Measurements from ENCODE around the gene CLIP2. TPM values are rescaled to one million over a fixed set of nuclear protein-coding genes. Genes with fewer than 3 reads are reported as not detected.
"Not testable (repeated sequence)": the region's sequence is repeated elsewhere in the genome, so short reads cannot be mapped to it uniquely, and the experiment has no call there.

Gene CLIP2
- total RNA-seq, 4 donors from 2014 or later: 25.5 to 44.3 (median 37.1) TPM

GRCh38 chr7:74345970-74346369 lies 56.8 kb downstream of the CLIP2 start:
- DNase-seq (ENCODE audit: extremely low spot score): no peak
- TF ChIP-seq POLR2A (IDR thresholded peaks at IDR 0.05; ENCODE audit: low read depth): no peak
- no peak for TF ChIP-seq EP300 (IDR thresholded peaks at IDR 0.05)
- no peak for TF ChIP-seq POLR2AphosphoS5 (IDR thresholded peaks at IDR 0.05)
- intact Hi-C loops (cut with DNase I): no loop called here
- H3K27ac ChIP-seq (replicated peaks in 1 of 4): no peak overlapping the region
- H3K27me3 ChIP-seq: no peaks in the 10 kb centered on the region
- H3K4me1 ChIP-seq: no peaks in the 10 kb centered on the region
- H3K36me3 ChIP-seq: peaks cover 11 to 35% (median 17%) of the 10 kb centered on the region in 4 donors
- H3K9me3 ChIP-seq: no peaks in the 10 kb centered on the region
- WGBS: 96% methylated on average over 2 of the region's 2 CpGs
- H3K4me3 ChIP-seq: no peak overlapping the region

DNA sequence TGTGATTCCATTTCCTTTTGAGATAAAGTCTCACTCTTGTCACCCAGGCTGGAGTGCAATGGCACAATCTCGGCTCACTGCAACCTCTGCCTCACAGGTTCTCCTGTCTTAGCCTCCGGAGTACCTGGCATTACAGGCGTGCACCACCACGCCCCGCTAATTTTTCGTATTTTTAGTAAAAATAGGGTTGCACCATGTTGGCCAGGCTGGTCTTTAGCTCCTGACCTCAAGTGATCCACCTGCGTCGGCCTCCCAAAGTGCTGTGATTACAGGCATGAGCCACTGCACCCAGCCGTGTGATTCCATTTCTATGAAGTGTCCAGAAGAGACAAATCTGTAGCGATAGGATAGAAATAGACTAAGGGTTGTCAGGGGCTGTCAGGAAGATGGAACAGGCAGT lies 60.4 kb downstream of the CLIP2 start:
- no peak overlapping the region for H3K27ac ChIP-seq (replicated peaks in 1 of 4)
- WGBS: 98% methylated on average over 10 of the region's 10 CpGs
- H3K4me1 ChIP-seq: no peaks in the 10 kb centered on the region
- peaks cover 3 to 26% (median 19%) of the 10 kb centered on the region in 4 donors for H3K36me3 ChIP-seq
- no peak overlapping the region for H3K4me3 ChIP-seq
- no peak for TF ChIP-seq POLR2AphosphoS5 (IDR thresholded peaks at IDR 0.05)
- H3K9me3 ChIP-seq: no peaks in the 10 kb centered on the region
- no peak for DNase-seq (ENCODE audit: extremely low spot score)
- H3K27me3 ChIP-seq: no peaks in the 10 kb centered on the region
- intact Hi-C loops (cut with DNase I): no loop called here

- 100% methylated on average over 1 of the region's 1 CpG for WGBS
- TF ChIP-seq POLR2A (IDR thresholded peaks at IDR 0.05; ENCODE audit: low read depth): no peak
- TF ChIP-seq CTCF (IDR thresholded peaks at IDR 0.05): no peak
- no peak for TF ChIP-seq POLR2AphosphoS5 (IDR thresholded peaks at IDR 0.05)
- TF ChIP-seq EP300 (IDR thresholded peaks at IDR 0.05): no peak
- peaks cover 0 to 28% (median 21%) of the 10 kb centered on the region in 4 donors for H3K36me3 ChIP-seq
- H3K4me1 ChIP-seq: no peaks in the 10 kb centered on the region
- H3K27ac ChIP-seq (replicated peaks in 1 of 4): no peak overlapping the region
- DNase-seq (ENCODE audit: extremely low spot score): no peak
- intact Hi-C loops (cut with DNase I): no loop called here
- no peak overlapping the region for H3K4me3 ChIP-seq
- H3K9me3 ChIP-seq: peaks cover 0 to 1% (median 0%) of the 10 kb centered on the region in 4 donors
- no peaks in the 10 kb centered on the region for H3K27me3 ChIP-seq
These were observed 61.5 kb downstream of the CLIP2 start for GRCh38 chr7:74350751-74351150.

DNA sequence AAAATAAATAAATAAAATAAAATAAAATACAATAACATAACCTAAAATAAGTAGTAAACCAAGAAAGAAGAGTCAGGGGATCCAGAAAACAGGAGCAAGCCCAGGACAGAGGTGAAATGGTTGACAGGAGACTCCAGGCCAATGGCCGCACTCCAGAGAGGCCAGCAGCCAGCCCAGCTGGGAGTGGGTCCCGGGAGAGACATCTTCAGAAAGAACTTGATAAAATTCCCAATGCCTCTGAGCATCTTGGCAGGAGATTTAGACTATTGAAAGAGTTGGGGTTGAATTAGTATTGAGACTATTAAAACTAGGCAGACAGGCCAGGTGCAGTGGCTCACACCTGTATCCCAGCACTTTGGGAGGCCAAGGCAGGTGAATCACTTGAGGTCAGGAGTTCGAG lies 62.6 kb downstream of the CLIP2 start:
- no peak for TF ChIP-seq CTCF (IDR thresholded peaks at IDR 0.05)
- no peak for TF ChIP-seq POLR2AphosphoS5 (IDR thresholded peaks at IDR 0.05)
- TF ChIP-seq EP300 (IDR thresholded peaks at IDR 0.05): no peak
- TF ChIP-seq POLR2A (IDR thresholded peaks at IDR 0.05; ENCODE audit: low read depth): no peak
- no peaks in the 10 kb centered on the region for H3K27me3 ChIP-seq
- no peak for DNase-seq (ENCODE audit: extremely low spot score)
- H3K27ac ChIP-seq (replicated peaks in 1 of 4): no peak overlapping the region
- no peak overlapping the region for H3K4me3 ChIP-seq
- intact Hi-C loops (cut with DNase I): no loop called here
- H3K36me3 ChIP-seq: peaks cover 0 to 37% (median 28%) of the 10 kb centered on the region in 4 donors
- H3K4me1 ChIP-seq: no peaks in the 10 kb centered on the region
- WGBS: 89% methylated on average over 3 of the region's 3 CpGs
- peaks cover 0 to 12% (median 4%) of the 10 kb centered on the region in 4 donors for H3K9me3 ChIP-seq

DNA sequence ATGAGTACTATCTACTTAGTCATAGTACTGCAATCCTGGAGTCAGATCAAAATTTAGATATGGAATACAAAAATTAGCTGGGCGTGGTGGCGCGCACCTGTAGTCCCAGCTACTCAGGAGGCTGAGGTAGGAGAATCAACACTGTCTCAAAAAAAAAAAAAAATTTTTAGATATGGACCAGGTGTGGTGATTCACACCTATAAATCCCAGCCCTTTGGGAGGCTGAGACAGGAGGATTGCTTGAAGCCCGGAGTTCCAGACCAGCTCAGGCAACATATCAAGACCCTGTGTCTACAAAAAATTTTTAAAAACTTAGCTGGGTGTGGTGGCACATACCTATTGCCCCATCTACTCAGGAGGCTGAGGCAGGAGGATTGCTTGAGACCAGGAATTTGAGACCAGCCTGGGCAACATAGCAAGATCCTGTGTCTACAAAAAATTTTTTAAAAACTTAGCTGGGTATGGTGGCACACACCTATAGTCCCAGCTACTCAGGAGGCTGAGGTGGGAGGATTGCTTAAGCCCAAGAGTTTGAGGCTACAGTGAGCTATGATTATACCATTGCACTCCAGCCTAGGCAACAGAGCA lies 63.4 kb downstream of the CLIP2 start:
- H3K4me3 ChIP-seq; H3K4me1 ChIP-seq; H3K27ac ChIP-seq (replicated peaks in 1 of 4); intact Hi-C loops (cut with DNase I); DNase-seq (ENCODE audit: extremely low spot score); H3K27me3 ChIP-seq: not testable (repeated sequence)
- Histone ChIP-seq H3K36me3 (peaks cover 0 to 41% (median 33%) of the 10 kb centered on the region in 4 donors), H3K9me3 (peaks cover 0 to 13% (median 4%) of the 10 kb centered on the region in 4 donors)
- WGBS: 100% methylated on average over 4 of the region's 4 CpGs

- peaks cover 0 to 55% (median 33%) of the 10 kb centered on the region in 4 donors for H3K36me3 ChIP-seq
- TF ChIP-seq EP300 (IDR thresholded peaks at IDR 0.05) (no peak), POLR2A (IDR thresholded peaks at IDR 0.05; ENCODE audit: low read depth) (no peak), POLR2AphosphoS5 (IDR thresholded peaks at IDR 0.05) (no peak)
These were observed 64.8 kb downstream of the CLIP2 start for GRCh38 chr7:74354009-74354408.

More at GRCh38 chr7:74354009-74354408, 64.8 kb downstream of the CLIP2 start:
- H3K27ac ChIP-seq (replicated peaks in 1 of 4): no peak overlapping the region
- WGBS: 94% methylated on average over 6 of the region's 6 CpGs
- no peaks in the 10 kb centered on the region for H3K27me3 ChIP-seq
- intact Hi-C loops (cut with DNase I): no loop called here
- H3K9me3 ChIP-seq: peaks cover 0 to 13% (median 4%) of the 10 kb centered on the region in 4 donors
- DNase-seq (ENCODE audit: extremely low spot score): no peak
- H3K4me3 ChIP-seq: no peak overlapping the region
- H3K4me1 ChIP-seq: no peaks in the 10 kb centered on the region

All from esophagus muscularis mucosa (tissue), 4 donors.